ENCODE data around the gene STMN1.

Gene STMN1

GRCh38 chr1:25903986-25904385, 2.2 kb downstream of the STMN1 start:
- Histone ChIP-seq H3F3A (ENCODE audit: low read depth) (no peaks in the 10 kb centered on the region), H3K4me1 (ENCODE audit: insufficient read depth, low read length, poor library complexity, severe bottlenecking) (peaks cover 60% of the 10 kb centered on the region), H3K27me3 (ENCODE audit: insufficient read depth, low read length, poor library complexity, severe bottlenecking) (peaks cover 5% of the 10 kb centered on the region), H3K79me2 (ENCODE audit: insufficient read depth, low read length) (peaks cover 72% of the 10 kb centered on the region), H3K4me3 (ENCODE audit: low read length, poor library complexity, severe bottlenecking) (peak overlapping the region; percentile 97), H3K9ac (ENCODE audit: low read depth, low read length, poor library complexity, severe bottlenecking) (peak overlapping the region; percentile 85), H3K9me3 (ENCODE audit: insufficient read depth, low read depth, low read length) (no peaks in the 10 kb centered on the region), H3K36me3 (ENCODE audit: insufficient read depth, low read length) (peaks cover 56% of the 10 kb centered on the region), H3K4me2 (ENCODE audit: low read depth, low read length, poor library complexity, severe bottlenecking) (peak overlapping the region; percentile 92), H2AFZ (ENCODE audit: low read length) (no peak overlapping the region), H4K20me1 (ENCODE audit: insufficient read depth, low read length, poor library complexity, severe bottlenecking) (peaks cover 63% of the 10 kb centered on the region), H3K9me2 (replicated peaks; ENCODE audit: low read depth, low read length) (no peaks in the 10 kb centered on the region)
- TF ChIP-seq EZH2phosphoT487 (IDR thresholded peaks at IDR 0.05; ENCODE audit: borderline replicate concordance) (no peak), CTCF (conservative IDR thresholded peaks at IDR 0.05; ENCODE audit: low read length) (no peak)

- peaks cover 84% of the 10 kb centered on the region for H3K79me2 ChIP-seq (ENCODE audit: insufficient read depth, low read length)
- no peak for TF ChIP-seq CTCF (conservative IDR thresholded peaks at IDR 0.05; ENCODE audit: low read length)
- no peak for TF ChIP-seq EZH2phosphoT487 (IDR thresholded peaks at IDR 0.05; ENCODE audit: borderline replicate concordance)
- no peak overlapping the region for H2AFZ ChIP-seq (ENCODE audit: low read length)
- H3K9me2 ChIP-seq (replicated peaks; ENCODE audit: low read depth, low read length) = no peaks in the 10 kb centered on the region
- H4K20me1 ChIP-seq (ENCODE audit: insufficient read depth, low read length, poor library complexity, severe bottlenecking) = peaks cover 78% of the 10 kb centered on the region
- H3K9me3 ChIP-seq (ENCODE audit: insufficient read depth, low read depth, low read length) = no peaks in the 10 kb centered on the region
- H3F3A ChIP-seq (ENCODE audit: low read depth) = peaks cover 9% of the 10 kb centered on the region
- peaks cover 5% of the 10 kb centered on the region for H3K27me3 ChIP-seq (ENCODE audit: insufficient read depth, low read length, poor library complexity, severe bottlenecking)
- H3K36me3 ChIP-seq (ENCODE audit: insufficient read depth, low read length) = peaks cover 71% of the 10 kb centered on the region
- H3K4me3 ChIP-seq (ENCODE audit: low read length, poor library complexity, severe bottlenecking) = peak overlapping the region; percentile 97
- peak overlapping the region; percentile 85 for H3K9ac ChIP-seq (ENCODE audit: low read depth, low read length, poor library complexity, severe bottlenecking)
- H3K4me2 ChIP-seq (ENCODE audit: low read depth, low read length, poor library complexity, severe bottlenecking) = peak overlapping the region; percentile 92
- H3K4me1 ChIP-seq (ENCODE audit: insufficient read depth, low read length, poor library complexity, severe bottlenecking) = peaks cover 63% of the 10 kb centered on the region
Observed at GRCh38 chr1:25902462-25902861, 3.8 kb downstream of the STMN1 start.

- Histone ChIP-seq H3K4me1 (ENCODE audit: insufficient read depth, low read length, poor library complexity, severe bottlenecking) (peaks cover 57% of the 10 kb centered on the region), H3K79me2 (ENCODE audit: insufficient read depth, low read length) (peaks cover 75% of the 10 kb centered on the region), H3K4me2 (ENCODE audit: low read depth, low read length, poor library complexity, severe bottlenecking) (peak overlapping the region; percentile 92), H2AFZ (ENCODE audit: low read length) (no peak overlapping the region), H3K9me2 (replicated peaks; ENCODE audit: low read depth, low read length) (no peaks in the 10 kb centered on the region), H3F3A (ENCODE audit: low read depth) (peaks cover 24% of the 10 kb centered on the region), H3K9me3 (ENCODE audit: insufficient read depth, low read depth, low read length) (no peaks in the 10 kb centered on the region), H3K27me3 (ENCODE audit: insufficient read depth, low read length, poor library complexity, severe bottlenecking) (peaks cover 5% of the 10 kb centered on the region), H3K4me3 (ENCODE audit: low read length, poor library complexity, severe bottlenecking) (peak overlapping the region; percentile 97), H4K20me1 (ENCODE audit: insufficient read depth, low read length, poor library complexity, severe bottlenecking) (peaks cover 88% of the 10 kb centered on the region), H3K36me3 (ENCODE audit: insufficient read depth, low read length) (peaks cover 86% of the 10 kb centered on the region), H3K9ac (ENCODE audit: low read depth, low read length, poor library complexity, severe bottlenecking) (peak overlapping the region; percentile 22)
- TF ChIP-seq EZH2phosphoT487 (IDR thresholded peaks at IDR 0.05; ENCODE audit: borderline replicate concordance) = no peak
- no peak for TF ChIP-seq CTCF (conservative IDR thresholded peaks at IDR 0.05; ENCODE audit: low read length)
Observed at GRCh38 chr1:25900219-25900618, 6.0 kb downstream of the STMN1 start.

Measured in Loucy (cell line).